H1 (cell line): ENCODE data around the gene KRT3. TPM values are rescaled to one million over a fixed set of nuclear protein-coding genes. Genes with fewer than 3 reads are reported as not detected.

Experiments used
- CTCF ChIA-PET: fragments of 300-600 bp; sonication (Branson Sonifier 250); formaldehyde crosslinking; loops from one replicate; lab custom pipeline; 2021; ENCODE audit not compliant: partially characterized antibody; lab: Charles Lee
- POLR2A ChIA-PET: fragments of 300-600 bp; sonication (Branson Sonifier 250); formaldehyde crosslinking; loops from one replicate; lab custom pipeline; 2021; ENCODE audit warnings: inconsistent platforms; ENCODE audit not compliant: partially characterized antibody; lab: Charles Lee
- DNase-seq, 2 experiments: peaks; one replicate each; pipeline versions ENCODE4 v3.0.0 to v3.0.0-alpha.2; 2010 to 2022; ENCODE audit warnings: low spot score in 2 of 2, low read depth in 1 of 2, mixed read lengths in 1 of 2
- FAIRE-seq: peaks from 2 replicates; lab custom pipeline; 2011; peaks lifted over from hg19 to GRCh38; lab: Jason Lieb, UNC
- H2AFZ ChIP-seq: 2 replicates; pipeline ENCODE4 v1.8.1; 2012; ENCODE audit warnings: low read length, inconsistent platforms
- H2AK5ac ChIP-seq: 2 replicates; pipeline ENCODE4 v1.6.1; 2013; ENCODE audit warnings: low read depth, low read length
- H2BK120ac ChIP-seq: replicated peaks from 2 replicates; pipeline ENCODE3; 2013; ENCODE audit warnings: low read depth, low read length, inconsistent platforms
- H2BK12ac ChIP-seq: 2 replicates; pipeline ENCODE4 v1.6.1; 2013; ENCODE audit warnings: low read depth, low read length
- H2BK15ac ChIP-seq: 2 replicates; pipeline ENCODE4 v1.6.1; 2013; ENCODE audit warnings: low read length
- H2BK20ac ChIP-seq: 2 replicates; pipeline ENCODE4 v1.6.1; 2013; ENCODE audit warnings: low read length
- H2BK5ac ChIP-seq: 2 replicates; pipeline ENCODE4 v1.6.1; 2013; ENCODE audit warnings: low read depth, low read length
- H3K14ac ChIP-seq: 2 replicates; pipeline ENCODE4 v1.6.1; 2013; ENCODE audit warnings: inconsistent platforms; ENCODE audit not compliant: insufficient read length
- H3K18ac ChIP-seq: 2 replicates; pipeline ENCODE4 v1.6.1; 2013; ENCODE audit warnings: low read length; ENCODE audit errors: extremely low read depth
- H3K23ac ChIP-seq: 2 replicates; pipeline ENCODE4 v1.6.1; 2013; ENCODE audit warnings: inconsistent platforms; ENCODE audit not compliant: insufficient read length
- H3K23me2 ChIP-seq: 2 replicates; pipeline ENCODE4 v1.6.1; 2013; ENCODE audit warnings: low read depth, low read length
- H3K27ac ChIP-seq: 2 replicates; pipeline ENCODE4 v1.6.1; 2011; ENCODE audit warnings: low read depth, low read length, inconsistent platforms
- H3K27me3 ChIP-seq, 4 experiments: replicated peaks in 1 of 4; 1 replicate in 1 of 4; 2 replicates in 3 of 4; pipeline versions ENCODE4 v1.6.1 to v1.8.1; 2011 to 2013; ENCODE audit warnings: low read length in 3 of 4, mild to moderate bottlenecking in 3 of 4, inconsistent platforms in 2 of 4, mixed read lengths in 2 of 4, moderate library complexity in 1 of 4; ENCODE audit not compliant: control insufficient read depth in 3 of 4, insufficient read depth in 3 of 4; ENCODE audit errors: extremely low read depth in 1 of 4
- H3K36me3 ChIP-seq, 4 experiments: 2 replicates each; pipeline versions ENCODE4 v1.6.1 to v1.8.1; 2011 to 2013; ENCODE audit warnings: mild to moderate bottlenecking in 4 of 4, low read length in 3 of 4, moderate library complexity in 2 of 4, control low read depth in 1 of 4, inconsistent platforms in 1 of 4; ENCODE audit not compliant: insufficient read depth in 4 of 4, control insufficient read depth in 2 of 4
- H3K4ac ChIP-seq: replicated peaks from 2 replicates; pipeline ENCODE3; 2013; ENCODE audit warnings: low read length, low read depth, mixed read lengths, inconsistent platforms; ENCODE audit not compliant: insufficient read length
- H3K4me1 ChIP-seq, 4 experiments: replicated peaks in 1 of 4; 1 replicate in 1 of 4; 2 replicates in 3 of 4; pipeline versions ENCODE4 v1.6.1 to v1.8.1; 2011 to 2013; ENCODE audit warnings: low read length in 3 of 4, inconsistent platforms in 2 of 4, mixed read lengths in 1 of 4; ENCODE audit not compliant: insufficient read depth in 4 of 4, control insufficient read depth in 3 of 4
- H3K4me2 ChIP-seq, 2 experiments: 2 replicates each; pipeline versions ENCODE4 v1.6.1 to v1.8.1; 2011 to 2013; ENCODE audit warnings: low read depth in 2 of 2, low read length in 2 of 2, control low read depth in 1 of 2, inconsistent platforms in 1 of 2, mild to moderate bottlenecking in 1 of 2; ENCODE audit not compliant: insufficient read depth in 1 of 2
- H3K4me3 ChIP-seq, 4 experiments: fragments of 200-600, 300-600 bp in 1 of 4; sonication (generic), shearing (Covaris generic), sonication (Bioruptor Twin) in 1 of 4; 2 replicates each; pipeline versions ENCODE4 v1.5.1 to v1.8.1; 2011 to 2016; ENCODE audit warnings: low read length in 4 of 4, low read depth in 3 of 4, control low read depth in 2 of 4, inconsistent platforms in 2 of 4, mild to moderate bottlenecking in 2 of 4, mixed read lengths in 1 of 4, moderate library complexity in 1 of 4; ENCODE audit not compliant: insufficient read depth in 2 of 4; ENCODE audit errors: extremely low read depth in 1 of 4
- H3K56ac ChIP-seq: replicated peaks from 2 replicates; pipeline ENCODE3; 2013; ENCODE audit warnings: low read depth, mild to moderate bottlenecking, mixed read lengths, low read length, inconsistent platforms; ENCODE audit not compliant: insufficient read length
- H3K79me1 ChIP-seq: 2 replicates; pipeline ENCODE4 v1.6.1; 2013; ENCODE audit warnings: low read depth, low read length, control low read depth
- H3K79me2 ChIP-seq, 2 experiments: 2 replicates each; pipeline versions ENCODE4 v1.6.1 to v1.8.1; 2012 to 2013; ENCODE audit warnings: low read length in 2 of 2, mild to moderate bottlenecking in 2 of 2, inconsistent platforms in 1 of 2; ENCODE audit not compliant: insufficient read depth in 2 of 2, control insufficient read depth in 1 of 2
- H3K9ac ChIP-seq, 4 experiments: replicated peaks in 1 of 4; 1 replicate in 1 of 4; 2 replicates in 3 of 4; pipeline versions ENCODE4 v1.6.1 to v1.8.1; 2011 to 2013; ENCODE audit warnings: low read depth in 3 of 4, low read length in 3 of 4, control low read depth in 2 of 4, mild to moderate bottlenecking in 2 of 4, moderate library complexity in 2 of 4, inconsistent platforms in 1 of 4; ENCODE audit errors: extremely low read depth in 1 of 4
- H3K9me3 ChIP-seq, 2 experiments: 2 replicates each; pipeline versions ENCODE4 v1.6.1 to v1.8.1; 2012 to 2013; ENCODE audit warnings: mild to moderate bottlenecking in 2 of 2, moderate library complexity in 2 of 2, control low read depth in 1 of 2, inconsistent platforms in 1 of 2, low read depth in 1 of 2, low read length in 1 of 2, mixed read lengths in 1 of 2; ENCODE audit not compliant: insufficient read depth in 2 of 2
- H4K20me1 ChIP-seq, 2 experiments: replicated peaks in 1 of 2; 2 replicates each; pipeline versions ENCODE3 to v1.8.1; 2011 to 2013; ENCODE audit warnings: inconsistent platforms in 2 of 2, low read length in 2 of 2, mild to moderate bottlenecking in 1 of 2; ENCODE audit not compliant: insufficient read depth in 2 of 2, control insufficient read depth in 1 of 2
- H4K5ac ChIP-seq: 2 replicates; pipeline ENCODE4 v1.6.1; 2013; ENCODE audit warnings: low read length, low read depth, mixed read lengths, inconsistent platforms; ENCODE audit not compliant: insufficient read length
- H4K8ac ChIP-seq: 2 replicates; pipeline ENCODE4 v1.8.0; 2013; ENCODE audit warnings: mild to moderate bottlenecking, moderate library complexity, low read length, inconsistent platforms; ENCODE audit not compliant: insufficient read depth; ENCODE audit errors: extremely low read depth
- H4K91ac ChIP-seq: replicated peaks from 2 replicates; pipeline ENCODE3; 2013; ENCODE audit warnings: low read length, mixed read lengths, inconsistent platforms; ENCODE audit not compliant: insufficient read length
- BCL11A ChIP-seq, 2 experiments: IDR thresholded peaks; one replicate each; pipeline ENCODE4 v1.6.1; 2011; ENCODE audit warnings: low read depth in 2 of 2, low read length in 2 of 2, mild to moderate bottlenecking in 2 of 2
- WGBS, 2 experiments: shearing (Covaris generic) in 1 of 2; methylation state at CpG; one replicate each; pipeline versions ENCODE4 v1.1.6 to v1.1.7; 2013 to 2015; ENCODE audit warnings: low lambda C conversion rate in 2 of 2, mixed read lengths in 2 of 2, inconsistent platforms in 1 of 2, low coverage in 1 of 2, missing lambda C conversion rate in 1 of 2; ENCODE audit not compliant: insufficient replicate concordance in 2 of 2, insufficient coverage in 1 of 2, insufficient read length in 1 of 2; ENCODE audit errors: extremely low coverage in 1 of 2, missing lambda C conversion rate in 1 of 2; 5-methylcytosine and 5-hydroxymethylcytosine counted together
- polyA plus RNA-seq, 7 experiments: library from polyadenylated mRNA; depleted of rRNA in 3 of 7; stranded (reverse) in 5 of 7; unstranded in 2 of 7; fragments of >200 nt in 5 of 7; fragments of 200-250 nt in 2 of 7; gene quantifications; 1 replicate in 5 of 7; 2 replicates in 1 of 7; 4 replicates in 1 of 7; pipeline versions ENCODE4 v1.2.1 to v1.2.3, GENCODE V29; 2011 to 2013; ENCODE audit warnings: missing spikeins in 2 of 7, mixed read lengths in 2 of 7
- total RNA-seq: library from RNA; stranded (reverse); fragmentation: NEBNext Ultra II Directional; extraction: Animal tissue kit (Norgen Biotek cat#: 25700); gene quantifications from 2 replicates; pipeline ENCODE4 v1.2.1, GENCODE V29; 2021

The KRT3 gene
- total and polyA plus RNA-seq, 2 of the 8 experiments (the other 6 are each of a cell fraction or from before 2014, with no cell fraction given): not detected

DNA sequence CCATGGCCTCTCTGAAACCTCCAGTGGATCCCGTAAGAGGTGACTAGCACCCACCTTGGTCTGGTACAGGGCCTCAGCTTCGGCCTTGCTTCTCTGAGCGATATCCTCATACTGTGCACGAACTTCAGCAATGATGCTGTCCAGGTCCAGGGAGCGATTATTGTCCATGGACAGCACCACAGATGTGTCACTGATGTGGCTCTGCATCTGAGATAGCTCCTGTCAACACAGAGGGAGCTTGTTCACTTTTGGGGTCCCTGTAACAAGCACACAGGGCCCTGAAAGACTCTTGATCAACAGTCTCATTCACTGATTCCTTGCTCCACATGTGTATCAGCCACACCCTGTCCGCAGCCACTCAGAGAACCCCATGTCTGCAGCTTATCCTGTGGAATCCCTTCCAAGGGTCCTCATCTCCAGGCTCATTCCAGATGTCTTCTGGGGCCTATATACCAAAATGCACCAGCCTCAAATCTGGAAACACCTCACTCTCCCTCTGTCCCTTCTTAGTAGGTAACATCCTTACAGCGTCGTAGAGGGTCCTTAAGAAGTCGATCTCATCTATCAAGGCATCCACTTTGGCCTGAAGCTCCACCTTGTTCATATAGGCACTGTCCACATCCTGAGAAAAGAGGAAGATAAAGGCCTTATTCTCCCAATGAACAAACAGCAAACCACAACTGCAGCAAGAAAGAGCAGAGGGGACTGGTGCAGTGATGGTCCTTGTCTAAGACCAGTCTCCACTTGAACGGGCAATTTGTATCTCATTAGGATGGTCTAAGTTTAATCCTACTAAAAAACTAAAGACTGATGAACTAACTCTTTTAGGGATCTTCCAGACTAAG is 3.5 kb downstream of the KRT3 start:
- Histone ChIP-seq H4K91ac (no peak overlapping the region), H3K27me3 (no peaks in the 10 kb centered on the region), H2BK120ac (no peak overlapping the region), H3K79me1 (no peaks in the 10 kb centered on the region), H3K4ac (no peak overlapping the region), H3K4me1 (no peaks in the 10 kb centered on the region), H3K79me2 (no peaks in the 10 kb centered on the region), H3K9ac (no peak overlapping the region), H3K27ac (no peak overlapping the region), H3K18ac (no peak overlapping the region), H2AFZ (no peak overlapping the region), H3K4me3 (no peak overlapping the region), H2BK20ac (no peak overlapping the region), H3K23me2 (no peaks in the 10 kb centered on the region), H4K5ac (no peak overlapping the region), H2AK5ac (no peak overlapping the region), H3K36me3 (no peaks in the 10 kb centered on the region), H3K14ac (no peak overlapping the region), H3K23ac (no peak overlapping the region), H4K20me1 (no peaks in the 10 kb centered on the region), H2BK5ac (no peak overlapping the region), H3K56ac (no peak overlapping the region), H2BK15ac (no peak overlapping the region), H3K9me3 (no peaks in the 10 kb centered on the region; a peak in 1 of 4 replicates), H2BK12ac (no peak overlapping the region), H3K4me2 (no peak overlapping the region), H4K8ac (no peak overlapping the region)
- ChIA-PET POLR2A (no interaction called here), CTCF (interaction anchor here (0.7 to 3.7 kb wide), 7 partner anchors 9 to 100 kb away, joined by 3 to 20 read pairs (median 4); partner anchors contain the start of gene KRT76)
- no peak for DNase-seq
- no peak for FAIRE-seq
- WGBS, 2 experiments: 75% methylated on average over 10 of the region's 10 CpGs; no CpG with 5 or more reads in 1 of the 2 experiments
- no peak for TF ChIP-seq BCL11A (IDR thresholded peaks at IDR 0.05; ENCODE audit: low read depth in 2 of 2, low read length in 2 of 2)
